Fibroblast of pulmonary artery (primary cell): ENCODE measurements around the gene ITIH6.

Experiments used
- DNase-seq: peaks from one replicate; pipeline ENCODE4 v3.0.0-alpha.2; 2010; ENCODE audit warnings: low read depth
- H3K4me3 ChIP-seq: replicated peaks from 2 replicates; pipeline ENCODE4 v1.5.1; 2011; ENCODE audit warnings: low read depth, mild to moderate bottlenecking, control low read depth, low read length, moderate library complexity
- TF ChIP-seq, protein P1 (sequence below): IDR thresholded peaks from 2 replicates; pipeline ENCODE4 v1.5.1; 2011; ENCODE audit warnings: mild to moderate bottlenecking, control low read depth, low read length, inconsistent platforms; ENCODE audit errors: missing control alignments

Gene ITIH6

DNA sequence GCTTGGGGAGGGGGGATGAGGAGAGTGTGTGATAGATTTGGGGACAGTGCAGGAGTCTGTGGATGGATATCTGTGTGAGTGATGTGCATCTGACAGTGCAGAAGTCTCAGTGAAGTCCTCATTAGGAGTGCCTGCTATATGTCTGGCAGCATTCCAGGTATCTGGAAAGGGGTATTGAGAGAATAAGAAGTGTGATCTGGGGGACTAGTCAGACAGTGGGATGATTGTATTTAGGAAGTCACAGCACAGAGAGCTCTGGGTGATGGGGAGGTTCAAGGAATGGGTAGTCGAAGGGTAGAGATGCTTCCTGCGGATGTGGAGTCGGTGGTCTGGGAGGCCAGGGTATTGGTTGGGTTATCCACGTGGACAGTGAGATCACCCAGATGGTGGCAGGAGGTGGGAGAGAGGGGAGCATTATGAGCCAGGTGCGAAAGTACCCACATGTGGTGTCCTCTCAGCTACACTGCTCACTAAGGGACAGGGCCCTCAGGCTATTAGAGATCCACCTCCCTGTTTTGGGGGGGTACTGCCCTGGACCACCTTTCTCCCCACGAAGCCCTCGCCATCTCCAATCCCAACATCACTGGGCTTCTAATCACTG lies 19.3 kb upstream of the ITIH6 start:
- TF ChIP-seq, protein P1, sequence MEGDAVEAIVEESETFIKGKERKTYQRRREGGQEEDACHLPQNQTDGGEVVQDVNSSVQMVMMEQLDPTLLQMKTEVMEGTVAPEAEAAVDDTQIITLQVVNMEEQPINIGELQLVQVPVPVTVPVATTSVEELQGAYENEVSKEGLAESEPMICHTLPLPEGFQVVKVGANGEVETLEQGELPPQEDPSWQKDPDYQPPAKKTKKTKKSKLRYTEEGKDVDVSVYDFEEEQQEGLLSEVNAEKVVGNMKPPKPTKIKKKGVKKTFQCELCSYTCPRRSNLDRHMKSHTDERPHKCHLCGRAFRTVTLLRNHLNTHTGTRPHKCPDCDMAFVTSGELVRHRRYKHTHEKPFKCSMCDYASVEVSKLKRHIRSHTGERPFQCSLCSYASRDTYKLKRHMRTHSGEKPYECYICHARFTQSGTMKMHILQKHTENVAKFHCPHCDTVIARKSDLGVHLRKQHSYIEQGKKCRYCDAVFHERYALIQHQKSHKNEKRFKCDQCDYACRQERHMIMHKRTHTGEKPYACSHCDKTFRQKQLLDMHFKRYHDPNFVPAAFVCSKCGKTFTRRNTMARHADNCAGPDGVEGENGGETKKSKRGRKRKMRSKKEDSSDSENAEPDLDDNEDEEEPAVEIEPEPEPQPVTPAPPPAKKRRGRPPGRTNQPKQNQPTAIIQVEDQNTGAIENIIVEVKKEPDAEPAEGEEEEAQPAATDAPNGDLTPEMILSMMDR = no peak
- peak; percentile 4 for DNase-seq
- H3K4me3 ChIP-seq = no peak overlapping the region

DNA sequence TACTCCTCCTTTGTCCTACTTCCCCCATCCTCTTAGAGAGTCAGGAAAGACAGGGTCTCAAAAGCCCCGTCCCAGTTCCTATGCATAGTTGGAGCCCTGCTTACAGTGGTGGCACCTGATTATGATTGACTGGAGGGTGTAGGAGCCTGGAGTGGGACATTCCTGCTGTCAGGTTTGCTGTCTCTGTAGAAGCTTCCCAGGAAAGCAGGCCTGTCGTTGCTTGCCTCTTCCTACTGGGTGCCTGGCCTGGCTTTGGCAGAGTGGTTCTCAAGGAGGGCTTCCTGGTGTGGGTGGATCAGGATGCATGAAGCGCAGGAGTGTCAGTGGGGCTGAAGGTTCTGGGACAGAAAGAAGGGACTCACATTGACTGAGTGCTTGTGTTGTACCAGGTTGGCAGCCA lies 14.3 kb upstream of the ITIH6 start:
- TF ChIP-seq, protein P1 = no peak
- no peak for DNase-seq
- H3K4me3 ChIP-seq = no peak overlapping the region

DNA sequence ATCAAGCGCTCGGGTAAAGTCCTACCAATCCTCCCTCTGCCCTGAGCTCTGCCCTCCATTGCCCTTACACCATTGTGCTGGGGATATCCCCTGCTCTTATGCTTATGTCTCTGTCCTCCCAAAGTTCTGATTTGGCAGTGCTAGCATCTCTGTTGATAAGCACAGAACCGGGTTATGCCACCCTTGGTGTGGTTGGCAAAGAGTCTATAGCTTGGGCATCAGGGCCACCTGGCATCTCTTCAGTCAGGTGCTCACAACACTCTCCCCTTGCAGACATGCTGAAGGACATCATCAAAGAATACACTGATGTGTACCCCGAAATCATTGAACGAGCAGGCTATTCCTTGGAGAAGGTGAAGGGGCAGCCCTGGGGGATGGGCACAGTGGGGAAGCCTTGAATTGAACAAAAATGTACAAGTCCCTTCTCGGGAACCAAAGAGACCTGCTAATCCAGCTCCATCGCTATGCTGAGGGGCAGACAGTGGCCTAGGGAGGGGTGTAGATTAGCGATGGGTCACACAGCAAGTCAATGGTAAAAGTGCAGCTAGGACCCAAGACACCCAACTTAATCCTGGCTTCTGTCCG lies 13.3 kb upstream of the ITIH6 start:
- TF ChIP-seq, protein P1 = no peak
- no peak overlapping the region for H3K4me3 ChIP-seq
- no peak for DNase-seq

DNA sequence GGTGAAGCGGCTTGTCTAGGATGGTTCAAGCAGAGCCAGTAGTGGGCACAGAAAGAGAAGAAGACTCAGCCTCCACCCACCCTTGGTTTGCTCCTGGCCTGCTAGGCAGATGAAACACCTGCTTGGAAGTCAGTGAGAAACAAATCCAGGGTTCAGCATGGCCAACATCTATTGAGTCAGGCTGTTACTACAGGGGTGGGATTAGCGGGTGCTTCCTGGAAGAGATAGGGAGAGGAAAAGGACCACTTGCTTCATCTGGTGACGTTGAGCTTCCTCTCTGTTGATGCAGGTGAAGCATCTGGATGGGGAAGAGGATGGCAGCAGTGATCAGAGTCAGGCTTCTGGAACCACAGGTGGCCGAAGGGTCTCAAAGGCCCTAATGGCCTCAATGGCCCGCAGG lies 12.5 kb upstream of the ITIH6 start:
- no peak for DNase-seq
- no peak overlapping the region for H3K4me3 ChIP-seq
- TF ChIP-seq, protein P1 = no peak

DNA sequence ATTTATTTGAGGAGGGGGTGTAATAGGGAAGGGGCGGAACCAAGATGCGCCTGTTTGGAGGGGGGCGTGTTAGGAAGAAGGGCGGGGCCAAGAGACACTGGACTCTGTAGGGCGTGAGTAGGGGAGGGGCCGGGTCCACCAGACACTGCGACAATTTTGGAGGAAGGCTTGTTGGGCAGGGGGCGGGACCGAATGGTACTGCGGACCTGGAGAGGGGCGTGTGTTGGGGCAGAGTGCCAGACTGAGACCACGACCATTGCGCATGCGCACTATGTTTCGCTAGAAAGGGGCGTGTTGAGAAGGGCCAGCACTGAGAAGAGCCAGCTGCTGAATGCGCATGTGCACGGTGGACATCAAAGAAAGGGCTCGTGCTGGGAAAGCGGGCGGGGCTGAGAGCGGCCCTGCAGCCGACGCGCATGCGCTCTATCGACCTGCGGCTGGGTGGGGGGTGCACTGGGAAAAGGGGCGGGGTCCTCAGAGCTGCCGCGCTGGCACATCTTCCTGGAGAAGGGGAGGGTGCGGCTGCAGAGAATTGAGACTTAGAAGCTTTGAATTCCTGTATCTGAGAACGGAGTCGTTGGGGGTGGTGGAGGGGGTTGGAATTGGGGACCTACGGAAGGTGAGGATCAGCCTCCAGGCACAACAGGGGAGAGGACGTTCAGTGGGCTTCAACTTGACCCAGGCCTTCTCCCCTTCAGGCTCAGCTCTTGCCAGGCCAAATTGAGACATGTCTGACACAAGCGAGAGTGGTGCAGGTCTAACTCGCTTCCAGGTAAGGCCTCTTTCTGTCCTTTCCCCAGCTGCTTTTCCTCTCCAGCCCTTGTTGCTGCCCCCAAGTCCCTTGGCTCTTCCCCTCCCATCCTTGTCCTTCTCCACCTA lies 10.8 kb upstream of the ITIH6 start:
- peak overlapping the region; percentile 81 for H3K4me3 ChIP-seq
- TF ChIP-seq, protein P1 = no peak
- DNase-seq = peak; percentile 98

DNA sequence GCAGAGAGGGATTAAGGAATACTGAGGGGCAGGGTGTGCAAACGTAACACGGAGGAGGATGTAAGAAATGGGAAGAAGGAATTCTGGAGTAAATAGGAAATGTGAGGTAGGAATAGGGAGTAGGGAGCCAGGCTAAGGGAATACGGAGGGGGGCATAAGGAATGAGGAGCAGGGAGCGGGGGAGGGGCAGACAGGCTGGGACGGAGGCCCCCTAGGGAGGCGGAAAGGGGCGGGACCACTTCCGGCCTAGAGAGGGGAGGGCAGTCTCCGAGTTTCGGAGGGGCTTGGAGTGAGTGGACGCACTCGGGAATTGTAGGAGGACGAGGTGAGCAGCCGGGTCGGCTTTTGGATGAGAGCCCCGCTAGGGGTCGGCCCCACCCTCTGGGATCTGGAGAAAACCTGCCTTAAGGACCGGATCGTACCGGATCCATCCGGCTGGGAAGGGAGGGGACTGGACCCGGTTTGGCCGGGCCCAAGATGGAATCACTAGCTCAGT lies 10.1 kb upstream of the ITIH6 start:
- H3K4me3 ChIP-seq = peak overlapping the region; percentile 81
- TF ChIP-seq, protein P1 = no peak
- no peak for DNase-seq
